Measurements from ENCODE around the gene CPT1A.

The CPT1A gene

DNA sequence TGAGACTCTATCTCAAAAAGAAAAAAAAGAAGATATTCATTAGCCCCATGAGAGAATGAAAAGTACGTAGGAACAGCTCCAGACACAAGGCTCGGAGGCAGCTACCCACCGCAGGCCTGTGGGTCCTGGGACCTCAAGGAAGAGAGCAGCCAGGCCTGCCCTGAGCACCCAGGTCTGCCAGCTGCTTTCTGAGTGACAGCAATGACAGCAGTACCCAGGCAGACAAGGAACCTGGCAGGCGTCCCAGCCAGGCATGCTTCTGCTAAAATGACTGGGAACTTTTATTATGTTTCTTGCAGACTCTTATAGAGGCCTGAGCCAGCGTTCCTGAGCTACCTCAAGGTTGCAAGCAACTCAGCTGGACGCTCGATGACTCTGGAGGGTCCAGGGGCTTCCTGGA is 31.6 kb downstream of the CPT1A start:
- no peak for DNase-seq (ENCODE audit: insufficient read length, low spot score)
- TF ChIP-seq, protein P1, sequence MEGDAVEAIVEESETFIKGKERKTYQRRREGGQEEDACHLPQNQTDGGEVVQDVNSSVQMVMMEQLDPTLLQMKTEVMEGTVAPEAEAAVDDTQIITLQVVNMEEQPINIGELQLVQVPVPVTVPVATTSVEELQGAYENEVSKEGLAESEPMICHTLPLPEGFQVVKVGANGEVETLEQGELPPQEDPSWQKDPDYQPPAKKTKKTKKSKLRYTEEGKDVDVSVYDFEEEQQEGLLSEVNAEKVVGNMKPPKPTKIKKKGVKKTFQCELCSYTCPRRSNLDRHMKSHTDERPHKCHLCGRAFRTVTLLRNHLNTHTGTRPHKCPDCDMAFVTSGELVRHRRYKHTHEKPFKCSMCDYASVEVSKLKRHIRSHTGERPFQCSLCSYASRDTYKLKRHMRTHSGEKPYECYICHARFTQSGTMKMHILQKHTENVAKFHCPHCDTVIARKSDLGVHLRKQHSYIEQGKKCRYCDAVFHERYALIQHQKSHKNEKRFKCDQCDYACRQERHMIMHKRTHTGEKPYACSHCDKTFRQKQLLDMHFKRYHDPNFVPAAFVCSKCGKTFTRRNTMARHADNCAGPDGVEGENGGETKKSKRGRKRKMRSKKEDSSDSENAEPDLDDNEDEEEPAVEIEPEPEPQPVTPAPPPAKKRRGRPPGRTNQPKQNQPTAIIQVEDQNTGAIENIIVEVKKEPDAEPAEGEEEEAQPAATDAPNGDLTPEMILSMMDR (IDR thresholded peaks at IDR 0.05; ENCODE audit: insufficient read depth, missing control alignments) = no peak
- FAIRE-seq = no peak

DNA sequence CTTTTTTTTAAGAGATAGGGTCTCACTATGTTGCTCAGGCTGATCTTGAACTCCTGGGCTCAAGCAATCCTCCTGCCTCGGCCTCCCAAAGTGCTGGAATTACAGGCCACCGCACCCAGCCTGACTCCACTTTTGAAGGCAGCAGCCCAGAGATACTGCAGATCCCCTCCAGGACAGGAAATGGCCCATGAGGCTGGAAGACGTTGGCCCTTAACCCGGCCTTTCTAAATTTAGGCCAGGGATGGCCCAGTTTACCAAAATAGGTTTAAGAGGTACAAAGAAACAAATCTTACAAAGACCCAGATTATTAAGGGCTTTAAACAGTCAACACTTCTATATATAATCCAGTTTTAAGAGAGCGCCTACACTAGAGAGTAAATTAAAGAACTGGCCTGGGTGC is 32.2 kb downstream of the CPT1A start:
- TF ChIP-seq, protein P1 (IDR thresholded peaks at IDR 0.05; ENCODE audit: insufficient read depth, missing control alignments) = no peak
- FAIRE-seq (no peak), DNase-seq (ENCODE audit: insufficient read length, low spot score) (no peak)

DNA sequence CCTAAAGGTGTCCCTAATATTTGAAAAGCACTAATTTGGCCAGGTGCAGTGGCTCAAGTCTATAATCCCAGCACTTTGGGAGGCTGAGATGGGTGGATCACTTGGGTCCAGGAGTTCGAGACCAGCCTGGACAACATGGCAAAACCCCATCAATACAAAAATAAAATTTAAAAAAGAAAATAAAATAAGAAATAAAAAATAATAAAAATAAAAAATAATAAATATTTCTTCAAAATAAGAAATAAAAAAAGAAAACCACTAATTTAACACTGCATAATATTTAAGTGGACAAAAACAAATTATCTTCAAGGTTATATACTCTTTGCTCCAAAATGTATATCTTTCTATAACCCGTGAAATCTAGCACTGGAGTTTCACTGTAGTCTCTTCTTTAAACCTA is 32.9 kb downstream of the CPT1A start:
- TF ChIP-seq, protein P1 (IDR thresholded peaks at IDR 0.05; ENCODE audit: insufficient read depth, missing control alignments) = no peak
- DNase-seq (ENCODE audit: insufficient read length, low spot score) (no peak), FAIRE-seq (no peak)

DNA sequence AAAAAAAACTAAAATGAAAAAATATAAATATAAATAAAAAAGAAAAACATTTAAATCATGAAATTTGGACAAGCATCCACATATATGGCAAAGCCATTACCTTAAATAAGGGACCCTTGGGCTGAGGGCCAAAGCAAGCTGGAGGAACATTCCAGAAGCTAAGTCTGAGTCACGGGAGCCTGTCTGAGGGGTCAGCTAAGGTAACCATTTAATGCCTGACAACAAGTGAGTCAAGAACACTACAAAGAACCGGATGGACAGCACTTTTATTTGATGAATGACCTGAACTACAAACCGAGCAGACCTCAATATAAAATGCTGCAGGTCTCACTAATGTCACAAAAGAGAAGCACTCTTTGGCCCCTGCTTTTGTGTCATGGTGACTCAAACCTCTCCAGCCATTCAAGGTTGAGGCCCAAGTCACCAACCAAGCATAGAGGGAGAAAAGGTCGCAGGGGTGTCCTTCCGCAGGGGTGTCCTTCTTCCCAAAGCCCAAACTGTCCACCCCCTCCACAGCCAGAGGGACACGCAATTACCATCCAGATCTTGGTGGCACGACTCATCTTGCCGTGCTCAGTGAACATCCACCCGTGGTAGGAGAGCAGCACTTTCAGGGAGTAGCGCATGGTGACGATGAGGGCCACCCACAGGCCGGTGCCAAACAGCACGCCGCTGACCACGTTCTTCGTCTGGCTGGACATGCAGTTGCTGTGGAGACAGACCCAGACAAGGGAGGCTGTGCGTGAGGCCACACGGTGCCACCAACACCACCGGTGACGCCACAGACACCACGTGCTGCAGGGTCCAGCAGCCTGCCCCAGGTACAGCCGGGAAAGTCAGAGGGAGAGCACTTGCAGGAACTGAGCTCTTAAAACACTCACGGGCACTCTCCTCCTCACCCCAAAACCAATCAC is 34.5 kb downstream of the CPT1A start:
- FAIRE-seq (no peak), DNase-seq (ENCODE audit: insufficient read length, low spot score) (no peak)
- TF ChIP-seq, protein P1 (IDR thresholded peaks at IDR 0.05; ENCODE audit: insufficient read depth, missing control alignments) = no peak

DNA sequence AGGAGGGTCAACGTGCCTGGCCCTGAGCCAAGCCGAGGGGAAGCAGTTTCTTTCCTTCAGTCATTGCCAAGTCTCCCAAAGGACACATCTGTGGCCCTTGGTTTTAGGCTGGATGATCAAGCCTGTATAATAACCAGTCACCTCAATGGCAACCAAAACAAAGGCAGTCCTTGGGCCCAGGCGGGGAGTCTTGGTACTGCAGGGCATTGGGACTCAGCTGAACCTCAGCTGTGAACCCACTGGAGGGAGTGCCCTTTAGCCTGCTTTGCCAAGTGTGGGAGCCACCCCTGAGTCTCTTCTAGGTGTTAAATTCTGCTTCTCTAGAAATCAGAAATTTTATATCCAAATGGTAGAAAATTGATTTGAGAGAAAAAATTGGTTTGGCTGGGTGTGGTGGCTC is 36.9 kb downstream of the CPT1A start:
- FAIRE-seq = no peak
- TF ChIP-seq, protein P1 (IDR thresholded peaks at IDR 0.05; ENCODE audit: insufficient read depth, missing control alignments) = no peak
- no peak for DNase-seq (ENCODE audit: insufficient read length, low spot score)

DNA sequence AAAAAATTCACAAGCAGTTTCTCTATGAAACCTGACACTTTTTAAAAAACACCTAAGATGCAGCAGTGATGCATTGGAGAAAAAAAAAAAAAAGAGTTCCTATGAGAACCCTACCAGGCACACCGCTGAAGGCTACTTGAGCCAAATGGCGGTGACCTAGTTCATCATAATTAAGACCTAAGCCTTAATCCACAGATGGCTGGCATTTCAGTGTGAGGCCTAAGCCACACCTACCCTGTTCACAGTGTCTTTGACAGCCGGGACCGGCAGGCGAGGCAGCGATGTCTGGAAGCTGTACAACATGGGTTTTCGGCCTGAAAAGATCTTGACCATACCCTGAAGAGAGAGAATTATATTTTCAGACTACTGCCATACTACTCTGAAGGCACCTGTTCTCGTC is 38.0 kb downstream of the CPT1A start:
- DNase-seq (ENCODE audit: insufficient read length, low spot score) (peak; percentile 60), FAIRE-seq (peak; percentile 77)
- TF ChIP-seq, protein P1 (IDR thresholded peaks at IDR 0.05; ENCODE audit: insufficient read depth, missing control alignments) = no peak

DNA sequence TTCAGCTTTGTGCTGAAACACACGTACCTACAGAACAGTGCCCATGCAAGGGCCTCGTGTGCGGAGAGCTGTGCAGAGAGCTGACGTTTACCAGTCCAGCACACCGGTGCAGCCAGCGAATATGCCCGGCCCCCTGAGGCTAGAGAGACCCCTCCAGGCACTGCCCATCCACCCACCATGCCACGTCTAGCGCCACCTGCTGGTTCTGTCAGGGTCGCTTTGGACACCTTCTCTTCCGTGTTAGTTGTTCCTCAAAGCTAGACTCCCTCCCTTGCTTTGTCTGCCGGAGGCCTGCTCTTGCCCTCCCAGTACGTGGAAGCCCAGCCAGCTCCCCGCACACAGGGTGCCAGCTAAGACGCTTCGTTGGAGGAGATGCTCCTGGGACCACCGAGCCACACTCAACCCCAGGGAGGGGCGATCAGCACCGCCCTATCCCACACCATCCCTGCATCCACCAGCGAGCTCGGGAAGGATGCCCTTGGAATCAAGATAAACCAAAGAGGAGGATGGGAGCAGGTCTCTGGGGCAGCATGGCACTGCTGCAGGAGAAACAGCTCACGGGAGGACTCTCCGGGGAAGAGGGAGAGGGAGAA is 43.4 kb downstream of the CPT1A start:
- no peak for DNase-seq (ENCODE audit: insufficient read length, low spot score)
- TF ChIP-seq, protein P1 (IDR thresholded peaks at IDR 0.05; ENCODE audit: insufficient read depth, missing control alignments) = peak; percentile 56
- FAIRE-seq = no peak
